Heart left ventricle (tissue), 16 donors: ENCODE measurements around the gene CSNK1D. TPM values are rescaled to one million over a fixed set of nuclear protein-coding genes. Genes with fewer than 3 reads are reported as not detected.

ENCODE experiments used
- ATAC-seq, 4 donors: fragments of 200-7000 bp; cut with Tn5 transposase; one replicate each; pipeline ENCODE4 v1.9.1; 2020 to 2022; ENCODE audit warnings: moderate library complexity in 4 of 4, mild to moderate bottlenecking in 3 of 4, moderate number of reproducible peaks in 1 of 4
- DNase-seq, 5 donors: peaks; one replicate each; pipeline ENCODE4 v3.0.0-alpha.2; 2020
- H3K27ac ChIP-seq, 12 donors: fragments of 200-600 bp; sonication (generic) in 4 of 12; one replicate each; pipeline versions ENCODE4 v1.5.0 to v1.8.0; 2016 to 2022; ENCODE audit warnings: mild to moderate bottlenecking in 2 of 12
- H3K27me3 ChIP-seq, 9 donors: fragments of 200-600 bp; sonication (generic) in 2 of 9; one replicate each; pipeline versions ENCODE4 v1.5.1 to v1.8.0; 2016 to 2022; ENCODE audit warnings: mild to moderate bottlenecking in 3 of 9
- H3K36me3 ChIP-seq, 9 donors: fragments of 200-600 bp; sonication (generic) in 2 of 9; one replicate each; pipeline versions ENCODE4 v1.5.0 to v1.8.0; 2018 to 2022; ENCODE audit warnings: mild to moderate bottlenecking in 2 of 9
- H3K4me1 ChIP-seq, 12 donors: fragments of 200-600 bp; sonication (generic) in 4 of 12; one replicate each; pipeline versions ENCODE4 v1.5.0 to v1.8.0; 2016 to 2022; ENCODE audit warnings: mild to moderate bottlenecking in 3 of 12
- H3K4me3 ChIP-seq, 12 donors: fragments of 200-600 bp; sonication (generic) in 4 of 12; one replicate each; pipeline versions ENCODE4 v1.5.0 to v1.8.0; 2017 to 2022; ENCODE audit warnings: mild to moderate bottlenecking in 9 of 12, moderate library complexity in 4 of 12
- H3K9me3 ChIP-seq, 12 donors: fragments of 200-600 bp; sonication (generic) in 4 of 12; one replicate each; pipeline versions ENCODE4 v1.5.0 to v1.8.0; 2016 to 2022; ENCODE audit warnings: mild to moderate bottlenecking in 1 of 12
- POLR2A ChIP-seq, 2 donors: fragments of 450-650 bp; IDR thresholded peaks; one replicate each; pipeline ENCODE4 v1.6.1; 2017; ENCODE audit warnings: antibody characterized with exemption in 2 of 2, mild to moderate bottlenecking in 2 of 2, moderate library complexity in 2 of 2
- WGBS, 4 donors: extraction: QIAGEN DNeasy Blood & Tissue Kit in 2 of 4; methylation state at CpG; one replicate each; pipeline versions ENCODE4 v1.1.5 to v1.1.7; 2013 to 2018; 5-methylcytosine and 5-hydroxymethylcytosine counted together
- intact Hi-C, 10 donors: fragments of 100-400 bp; cut with DNase I; formaldehyde crosslinking; loops; one replicate each; pipeline versions ENCODE4 v1.11.1 to v1.14.2; 2022
- polyA plus RNA-seq, 2 donors: library from polyadenylated mRNA; stranded (reverse); fragments of 200-250 nt; gene quantifications; one replicate each; pipeline ENCODE4 v1.2.3, GENCODE V29; 2013
- total RNA-seq, 9 donors: library from RNA; depleted of rRNA in 2 of 9; stranded (reverse); fragments of >200 nt in 2 of 9; fragmentation: NEBNext Ultra II Directional in 3 of 9; extraction: Animal tissue kit (Norgen Biotek cat#: 25700) in 3 of 9; gene quantifications; one replicate each; pipeline versions ENCODE4 v1.1.0 to v1.2.4, GENCODE V29; 2016 to 2023
- TF ChIP-seq, protein P1 (sequence below), 12 donors: fragments of 200-600 bp; sonication (generic) in 4 of 12; IDR thresholded peaks; one replicate each; pipeline versions ENCODE4 v1.5.0 to v1.8.0; 2018 to 2022; ENCODE audit warnings: antibody characterized with exemption in 12 of 12, mild to moderate bottlenecking in 5 of 12
- donor health status: ischemic (EF 13 %, LVEDD 7.1; RV severe dilation, severe dysfunction).
- donor health status: healthy with polysubstance abuse.
- donor health status: DM: no; HTN: yes; CAD: no.
- donor health status: DM: no; HTN: no; CAD: no.
- donor health status: ischemic (EF 25% LVEDD 6.9; RV normal size, moderate dysfunction).
- donor health status: ischemic (EF 25% LVEDD 5.7; RV mildly dilated, moderate dysfunction).
- donor health status: healthy.
- donor health status: DM: yes; HTN: yes; CAD: no.
- donor health status: ischemic (EF 35%, LVEDD 5.7; RV mildly dilated, moderate dysfunction).
- donor health status: nonischemic (EF 11% LVEDD 7.7; RV severe dilation, severe dysfunction).
- donor health status: DM: yes; HTN: yes; CAD: no.
- donor health status: PGD.
- donor health status: ischemic (EF 29% LVEDD 5.4; RV normal size, mild dysfunction).
- donor health status: nonischemic (EF 23%, LVEDD 6.1; RV moderate dilation, normal function).

Gene CSNK1D
- total and polyA plus RNA-seq, 11 donors: 38.4 to 88.1 (median 66.1) TPM

DNA sequence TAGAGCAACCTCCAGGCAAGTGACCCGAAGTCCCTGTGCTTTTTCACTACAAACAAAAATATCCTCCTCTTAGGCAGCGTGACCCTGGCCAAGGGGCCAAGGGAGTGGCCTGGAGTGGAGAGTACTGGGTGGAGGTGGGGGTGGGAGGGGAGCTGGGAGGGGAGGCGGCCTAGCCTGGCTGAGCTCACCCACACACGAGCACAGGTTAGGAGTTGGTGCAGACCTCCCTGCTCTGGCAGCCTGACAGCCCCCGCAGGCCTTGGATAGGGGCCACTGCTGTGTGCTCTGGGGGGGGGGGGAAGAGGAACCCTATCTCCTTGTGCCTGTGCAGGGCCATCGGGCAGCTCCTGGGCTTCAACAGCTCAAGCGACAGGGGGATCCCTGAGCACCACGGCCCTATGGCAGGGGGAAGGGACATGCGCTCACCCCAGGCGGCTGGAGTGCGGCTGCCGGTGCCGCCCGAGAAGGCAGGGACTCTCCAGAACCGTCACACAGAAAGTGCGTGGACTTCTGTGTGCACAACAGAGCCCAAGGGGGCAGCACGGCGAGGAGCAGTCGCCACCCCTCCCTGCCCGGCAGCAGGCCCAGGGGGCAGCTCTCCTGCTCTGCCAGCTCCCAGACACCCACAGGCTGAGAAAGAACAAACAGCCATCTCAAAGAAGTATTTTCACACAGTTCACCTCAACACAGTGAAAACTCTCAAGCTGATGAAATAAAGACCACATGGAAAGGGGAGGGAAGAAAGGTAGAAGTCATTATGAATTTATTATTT is 31.4 kb downstream of the CSNK1D start:
- Histone ChIP-seq H3K4me3 (peak overlapping the region in 1 of 12 donors; percentile 1), H3K36me3 (peaks cover 0 to 78% (median 50%) of the 10 kb centered on the region in 9 donors), H3K27me3 (no peaks in the 10 kb centered on the region), H3K27ac (peak overlapping the region; percentile 58 to 86 (median 76)), H3K4me1 (peaks cover 51 to 84% (median 77%) of the 10 kb centered on the region in 12 donors), H3K9me3 (no peaks in the 10 kb centered on the region)
- DNase-seq (peak; percentile 61 to 72 (median 63)), ATAC-seq (peak; percentile 17 to 36 (median 36))
- intact Hi-C loops: loop anchor here in 4 of 10 donors (2.0 to 10.0 kb wide), 3 partner anchors 25 to 80 kb away; no protein-coding TSS in a partner anchor
- WGBS, 4 donors: 17 to 24% (median 21%) methylated on average over 13 to 20 of the region's 20 CpGs
- TF ChIP-seq, protein P1, sequence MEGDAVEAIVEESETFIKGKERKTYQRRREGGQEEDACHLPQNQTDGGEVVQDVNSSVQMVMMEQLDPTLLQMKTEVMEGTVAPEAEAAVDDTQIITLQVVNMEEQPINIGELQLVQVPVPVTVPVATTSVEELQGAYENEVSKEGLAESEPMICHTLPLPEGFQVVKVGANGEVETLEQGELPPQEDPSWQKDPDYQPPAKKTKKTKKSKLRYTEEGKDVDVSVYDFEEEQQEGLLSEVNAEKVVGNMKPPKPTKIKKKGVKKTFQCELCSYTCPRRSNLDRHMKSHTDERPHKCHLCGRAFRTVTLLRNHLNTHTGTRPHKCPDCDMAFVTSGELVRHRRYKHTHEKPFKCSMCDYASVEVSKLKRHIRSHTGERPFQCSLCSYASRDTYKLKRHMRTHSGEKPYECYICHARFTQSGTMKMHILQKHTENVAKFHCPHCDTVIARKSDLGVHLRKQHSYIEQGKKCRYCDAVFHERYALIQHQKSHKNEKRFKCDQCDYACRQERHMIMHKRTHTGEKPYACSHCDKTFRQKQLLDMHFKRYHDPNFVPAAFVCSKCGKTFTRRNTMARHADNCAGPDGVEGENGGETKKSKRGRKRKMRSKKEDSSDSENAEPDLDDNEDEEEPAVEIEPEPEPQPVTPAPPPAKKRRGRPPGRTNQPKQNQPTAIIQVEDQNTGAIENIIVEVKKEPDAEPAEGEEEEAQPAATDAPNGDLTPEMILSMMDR (IDR thresholded peaks at IDR 0.05): no peak
- TF ChIP-seq POLR2A (IDR thresholded peaks at IDR 0.05): no peak

DNA sequence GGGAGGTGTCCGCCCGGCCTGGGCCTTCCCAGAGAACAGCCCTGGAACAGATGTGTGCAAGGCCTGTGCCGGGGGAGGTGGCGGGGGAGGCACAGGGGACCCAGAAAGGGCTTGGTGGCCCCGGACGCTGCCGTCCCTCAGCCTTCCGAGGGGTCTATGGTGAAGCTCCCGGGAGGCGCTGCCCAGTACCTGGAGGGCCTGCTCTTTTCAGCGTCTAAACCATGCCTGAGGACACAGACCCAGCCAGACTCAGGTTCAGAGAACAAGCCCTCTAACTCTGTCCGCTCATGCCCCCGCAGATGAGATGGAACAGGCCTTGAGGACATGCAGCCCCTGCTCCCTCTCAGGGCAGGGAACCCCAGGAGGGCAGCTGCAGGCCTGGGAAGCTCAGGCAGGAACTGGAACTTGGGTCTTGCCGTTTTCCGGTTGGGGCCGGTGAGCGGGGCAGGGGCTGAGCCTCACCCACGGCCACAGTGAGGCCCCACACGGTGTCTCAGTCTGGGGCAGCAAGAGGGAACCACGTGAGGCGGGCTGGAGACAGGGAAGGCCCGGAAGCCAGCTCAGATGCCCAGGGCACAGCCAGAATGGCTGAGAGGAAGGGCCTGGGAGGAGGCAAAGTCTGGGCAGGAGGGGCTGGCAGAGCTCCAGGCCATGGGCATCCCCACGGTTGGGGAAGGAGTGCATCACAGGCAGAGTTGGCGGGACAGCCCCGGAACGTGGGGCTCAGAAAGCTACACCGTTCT is 32.1 kb downstream of the CSNK1D start:
- no peak for TF ChIP-seq POLR2A (IDR thresholded peaks at IDR 0.05)
- TF ChIP-seq, protein P1 (IDR thresholded peaks at IDR 0.05): no peak
- ATAC-seq (peak; percentile 33 to 62 (median 53)), DNase-seq (peak; percentile 82 to 91 (median 84))
- Histone ChIP-seq H3K4me3 (peak overlapping the region in 1 of 12 donors; percentile 1), H3K4me1 (peaks cover 48 to 84% (median 75%) of the 10 kb centered on the region in 12 donors), H3K9me3 (no peaks in the 10 kb centered on the region), H3K27me3 (no peaks in the 10 kb centered on the region), H3K36me3 (peaks cover 0 to 78% (median 43%) of the 10 kb centered on the region in 9 donors), H3K27ac (peak overlapping the region; percentile 58 to 86 (median 76))
- 35 to 42% (median 39%) methylated on average over 18 to 27 of the region's 27 CpGs for WGBS, 4 donors
- intact Hi-C loops: loop anchor here in 3 of 10 donors (5.0 to 10.0 kb wide), 2 partner anchors 53 to 81 kb away; no protein-coding TSS in a partner anchor

DNA sequence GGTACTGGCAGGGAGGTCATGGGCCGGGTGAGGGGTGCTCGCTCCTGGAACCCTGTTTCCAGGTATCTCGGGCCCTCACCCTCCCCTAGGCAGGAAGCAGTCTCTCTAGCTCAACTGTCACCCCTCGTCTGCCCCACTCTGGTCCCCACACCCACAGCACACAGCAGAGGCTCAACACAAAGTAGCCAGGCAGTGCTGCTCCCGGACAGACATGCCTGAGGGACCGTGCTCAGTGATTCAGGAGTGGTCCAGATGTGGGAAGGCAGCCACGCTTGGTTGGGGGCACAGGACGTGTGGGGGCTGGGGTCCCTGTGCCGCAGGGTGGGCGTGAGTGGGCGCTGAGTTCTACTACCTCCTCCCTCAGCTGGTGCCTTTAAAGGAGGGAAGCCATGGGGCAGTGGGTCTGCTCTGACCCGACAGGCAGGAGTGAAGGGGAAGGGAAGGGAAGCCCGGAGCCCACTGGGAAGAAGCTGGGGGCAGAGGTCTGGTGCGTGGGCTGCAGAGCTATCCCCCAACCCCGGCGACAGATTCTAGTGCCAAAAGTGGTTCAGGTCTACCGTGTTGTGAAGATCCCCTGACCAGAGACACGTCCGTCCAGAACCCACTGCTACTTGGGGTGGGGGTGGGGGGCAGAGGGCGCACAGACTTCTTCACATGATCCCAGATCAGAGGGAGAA is 32.9 kb downstream of the CSNK1D start:
- WGBS, 4 donors: 64 to 70% (median 67%) methylated on average over 18 to 20 of the region's 20 CpGs
- H3K9me3 ChIP-seq: no peaks in the 10 kb centered on the region
- peaks cover 49 to 84% (median 75%) of the 10 kb centered on the region in 12 donors for H3K4me1 ChIP-seq
- no peak for ATAC-seq
- peaks cover 0 to 78% (median 36%) of the 10 kb centered on the region in 9 donors for H3K36me3 ChIP-seq
- peak in 1 of 5 donors; percentile 60 for DNase-seq
- no peak for TF ChIP-seq POLR2A (IDR thresholded peaks at IDR 0.05)
- TF ChIP-seq, protein P1 (IDR thresholded peaks at IDR 0.05): no peak
- intact Hi-C loops: loop anchor here in 3 of 10 donors (5.0 to 10.0 kb wide), 2 partner anchors 54 to 82 kb away; no protein-coding TSS in a partner anchor
- peak overlapping the region in 11 of 12 donors; percentile 58 to 86 (median 73) for H3K27ac ChIP-seq
- no peak overlapping the region for H3K4me3 ChIP-seq
- H3K27me3 ChIP-seq: no peaks in the 10 kb centered on the region
